ENCODE measurements around the gene AKR7A2.

GRCh38 chr1:19344372-19344810 lies 32.4 kb upstream of the AKR7A2 start:
- TF ChIP-seq CTCF (IDR thresholded peaks at IDR 0.05): peak; percentile 58 to 92 (median 81)
- TF ChIP-seq POLR2A (IDR thresholded peaks at IDR 0.05): no peak

All from vagina (tissue), 2 donors.